ENCODE measurements around the gene AP3B1.

AP3B1 gene

DNA sequence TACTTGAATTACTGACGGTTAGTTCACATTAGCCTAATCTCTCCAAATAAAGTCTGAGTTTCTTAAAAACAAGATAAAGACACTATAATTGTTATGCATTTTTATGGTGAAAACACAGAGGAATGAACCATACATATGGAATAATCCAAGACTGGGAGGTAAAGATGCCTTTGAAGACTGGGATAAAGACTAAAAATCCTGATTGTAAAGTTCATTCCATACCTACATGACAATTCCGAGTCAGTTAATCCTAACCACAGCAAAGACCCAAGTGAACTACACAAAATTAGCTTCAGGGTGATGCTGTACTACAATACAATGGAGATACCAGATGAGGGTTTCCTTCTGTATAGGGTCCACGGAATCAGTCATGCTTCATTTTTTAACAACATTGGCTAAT, 6.3 kb downstream of the AP3B1 start:
- DNase-seq (ENCODE audit: low spot score): no peak

GRCh38 chr5:78287833-78288232, 6.7 kb downstream of the AP3B1 start:
- peak; percentile 58 for DNase-seq (ENCODE audit: low spot score)

- DNase-seq (ENCODE audit: low spot score): no peak
Measured at GRCh38 chr5:78287169-78287568, 7.3 kb downstream of the AP3B1 start.

DNA sequence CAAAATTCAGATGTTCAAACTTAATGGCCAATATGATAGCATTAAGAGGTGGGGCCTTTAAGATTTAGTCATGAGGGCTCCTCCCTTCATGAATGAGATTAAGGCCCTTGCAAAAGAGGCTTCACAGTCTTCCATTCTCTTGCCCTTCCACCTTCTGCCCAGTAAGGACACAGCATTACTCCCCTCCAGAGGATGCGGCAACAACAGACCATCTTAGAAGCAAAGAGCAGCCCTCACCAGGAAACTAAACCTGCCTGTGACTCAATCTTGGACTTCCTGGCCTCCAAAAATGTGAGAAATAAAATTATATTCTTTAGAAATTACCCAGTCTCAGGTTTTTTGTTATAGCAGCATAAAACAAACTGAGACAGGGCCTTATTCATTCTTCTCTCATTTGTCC, 8.2 kb downstream of the AP3B1 start:
- DNase-seq (ENCODE audit: low spot score): no peak

- DNase-seq (ENCODE audit: low spot score): no peak
Measured at GRCh38 chr5:78283802-78284201, 10.7 kb downstream of the AP3B1 start.

GRCh38 chr5:78283105-78283504, 11.4 kb downstream of the AP3B1 start:
- DNase-seq (ENCODE audit: low spot score): no peak

DNA sequence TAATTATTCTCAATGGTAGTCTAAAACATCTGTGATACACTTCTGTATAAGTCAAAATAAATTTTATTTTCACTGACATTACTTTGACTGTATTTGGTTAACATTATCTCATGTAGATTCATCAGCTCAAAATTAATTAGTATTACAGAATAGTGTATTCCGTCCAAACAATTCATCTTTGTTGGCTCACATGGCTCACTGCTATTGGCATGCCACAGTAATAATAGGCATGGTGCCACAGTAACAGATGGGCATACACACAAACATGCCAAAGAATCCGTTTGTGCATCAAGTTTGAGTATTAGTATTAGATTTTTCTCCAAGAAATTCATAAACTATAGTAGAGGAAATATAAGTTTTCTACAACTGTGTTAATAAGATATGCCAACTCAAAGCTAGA, 14.2 kb downstream of the AP3B1 start:
- no peak for DNase-seq (ENCODE audit: low spot score)

DNA sequence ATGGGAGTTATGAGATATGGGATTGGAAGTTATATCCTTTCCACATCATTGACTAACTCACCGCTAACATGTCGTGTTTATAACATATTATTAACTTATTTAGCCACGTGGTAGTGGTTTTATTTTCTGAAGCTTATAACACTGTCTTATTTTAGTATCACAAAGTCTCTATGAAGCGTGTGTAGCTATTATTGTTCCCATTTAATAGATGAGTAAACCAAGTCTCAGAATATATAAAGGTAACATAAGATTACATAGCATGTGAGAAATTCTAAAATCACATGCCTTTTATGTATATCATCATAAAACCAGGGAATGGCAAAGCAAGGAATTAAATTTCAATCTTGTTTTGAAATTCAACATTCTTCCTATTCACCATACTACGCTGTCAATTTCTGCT, 15.3 kb downstream of the AP3B1 start:
- DNase-seq (ENCODE audit: low spot score): no peak

DNA sequence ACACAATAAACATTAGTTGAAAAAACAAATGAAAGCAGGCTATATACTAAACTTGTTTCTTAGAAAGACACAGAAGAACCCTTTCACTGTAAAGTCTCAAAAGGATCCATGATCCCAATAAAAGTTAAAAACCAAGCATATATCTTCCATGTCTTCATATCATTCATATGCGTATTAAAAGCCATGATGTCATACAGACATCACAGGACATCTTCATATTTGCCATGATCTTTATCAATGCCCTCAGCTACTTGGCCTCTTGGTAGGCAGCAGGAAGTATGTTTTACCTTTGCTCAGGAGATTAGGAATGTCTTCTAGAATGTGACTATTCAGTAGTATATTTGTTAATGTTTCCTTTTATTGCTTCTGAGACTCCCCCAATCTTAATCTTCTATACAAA, 16.8 kb downstream of the AP3B1 start:
- no peak for DNase-seq (ENCODE audit: low spot score)

DNA sequence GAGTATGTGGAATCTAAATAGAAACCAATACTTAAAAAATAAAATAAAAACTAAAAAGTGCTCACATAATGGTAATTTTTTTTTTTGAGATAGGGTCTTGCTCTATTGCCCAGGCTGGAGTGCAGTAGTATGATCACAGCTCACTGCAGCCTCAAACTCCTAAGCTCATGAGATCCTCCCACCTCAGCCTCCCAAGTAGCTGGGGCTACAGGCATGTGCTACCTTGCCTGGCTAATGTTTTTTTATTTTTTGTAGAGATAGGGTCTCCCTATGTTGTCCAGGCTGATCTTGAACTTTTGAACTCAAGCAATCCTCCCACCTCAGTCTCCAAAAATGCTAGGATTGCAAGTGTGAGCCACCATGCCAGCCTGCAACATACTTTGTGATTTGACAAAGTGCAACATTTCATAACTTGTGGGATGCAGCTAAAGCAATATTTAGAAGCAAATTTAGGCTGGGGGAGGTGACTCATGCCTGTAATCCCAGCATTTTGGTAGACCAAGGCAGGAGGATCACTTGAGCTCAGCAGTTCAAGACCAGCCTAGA, 18.4 kb downstream of the AP3B1 start:
- no peak for DNase-seq (ENCODE audit: low spot score)

DNA sequence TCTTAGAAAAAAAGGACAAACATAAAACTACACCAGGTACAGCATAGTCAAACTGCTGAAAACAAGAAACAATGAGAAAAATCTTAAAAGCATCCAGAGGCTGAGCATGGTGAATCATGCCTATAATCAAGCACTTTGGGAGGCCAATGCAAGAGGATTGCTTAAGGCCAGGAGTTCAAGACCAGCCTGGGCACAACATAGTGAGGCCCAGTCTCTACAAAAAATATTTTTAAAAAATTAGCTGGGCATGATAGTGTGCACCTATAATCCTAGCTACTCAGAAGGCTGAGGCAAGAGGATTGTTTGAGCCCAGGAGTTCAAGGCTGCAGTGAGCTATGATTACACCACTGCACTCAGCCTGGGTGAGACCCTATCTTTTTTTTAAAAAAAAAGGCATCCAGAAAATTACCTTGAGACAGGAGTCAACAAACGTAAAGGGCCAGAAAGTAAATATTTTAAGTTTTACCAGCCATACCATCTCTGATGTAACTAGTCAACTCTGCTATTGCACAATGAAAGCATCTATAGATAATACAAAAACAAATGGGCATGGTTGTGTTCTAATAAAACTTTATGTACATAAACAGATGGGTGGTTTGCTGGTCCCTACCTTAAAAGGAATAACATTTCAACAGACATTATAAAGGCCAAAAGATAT, 19.8 kb downstream of the AP3B1 start:
- DNase-seq (ENCODE audit: low spot score): no peak

DNA sequence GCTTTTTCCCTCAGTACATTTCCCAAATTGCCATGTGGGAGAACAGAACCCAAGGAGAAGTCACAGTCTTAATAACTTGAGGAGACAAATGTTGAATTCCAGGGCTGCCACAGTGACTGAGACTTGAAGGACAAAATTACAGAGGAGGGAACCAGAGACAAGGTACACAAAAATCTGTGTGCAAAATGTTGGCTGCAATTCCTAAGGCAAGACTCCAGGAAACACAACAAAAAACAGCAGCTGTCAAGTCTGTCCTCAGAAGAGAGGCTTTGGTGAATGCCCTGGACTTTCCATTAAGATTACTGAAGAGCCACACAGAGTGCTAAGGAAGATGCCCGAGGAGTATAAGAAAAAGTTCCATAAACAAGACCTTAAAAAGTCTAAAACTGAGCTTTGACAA, 21.1 kb downstream of the AP3B1 start:
- DNase-seq (ENCODE audit: low spot score): no peak

DNA sequence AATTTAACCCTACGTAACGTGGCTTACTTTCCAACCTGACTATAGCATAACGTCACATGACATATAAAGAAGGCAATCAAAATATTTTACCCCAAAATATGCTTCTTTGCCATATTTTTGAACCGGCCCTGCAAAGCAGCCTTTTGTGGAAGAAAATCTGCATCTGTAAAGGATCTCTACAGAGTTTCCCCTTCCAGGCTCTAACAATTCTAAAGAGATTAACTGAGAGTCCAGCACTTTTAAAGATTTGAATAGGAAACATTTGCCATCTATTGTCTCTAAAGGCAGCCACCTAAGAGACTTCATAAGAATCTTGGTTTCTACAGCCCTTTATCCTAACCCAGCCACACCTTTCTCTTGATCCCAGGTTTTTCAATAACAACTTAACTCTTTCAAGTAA, 22.7 kb downstream of the AP3B1 start:
- DNase-seq (ENCODE audit: low spot score): no peak

- no peak for DNase-seq (ENCODE audit: low spot score)
Measured at GRCh38 chr5:78269088-78269703, 25.3 kb downstream of the AP3B1 start.

DNA sequence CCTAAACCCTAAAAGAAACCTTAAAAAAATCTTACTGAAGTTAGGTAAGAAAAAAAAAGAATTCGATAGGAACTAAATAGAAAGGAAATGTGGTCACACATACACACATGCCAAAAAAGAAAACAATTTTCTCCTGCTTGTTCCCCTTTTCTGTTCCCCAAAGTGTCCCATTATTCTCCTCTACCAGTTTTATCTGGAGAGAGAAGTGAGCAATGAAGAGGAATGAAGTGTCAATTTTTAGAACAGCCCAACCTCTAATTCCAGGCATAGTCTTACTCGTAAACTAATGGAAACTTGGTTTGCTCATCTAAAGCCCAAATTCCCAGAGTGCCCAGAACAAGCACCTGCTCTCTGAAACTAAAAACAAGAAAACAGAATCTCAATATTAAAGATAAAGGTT, 26.1 kb downstream of the AP3B1 start:
- DNase-seq (ENCODE audit: low spot score): no peak

GRCh38 chr5:78265163-78265562, 29.3 kb downstream of the AP3B1 start:
- DNase-seq (ENCODE audit: low spot score): no peak

DNA sequence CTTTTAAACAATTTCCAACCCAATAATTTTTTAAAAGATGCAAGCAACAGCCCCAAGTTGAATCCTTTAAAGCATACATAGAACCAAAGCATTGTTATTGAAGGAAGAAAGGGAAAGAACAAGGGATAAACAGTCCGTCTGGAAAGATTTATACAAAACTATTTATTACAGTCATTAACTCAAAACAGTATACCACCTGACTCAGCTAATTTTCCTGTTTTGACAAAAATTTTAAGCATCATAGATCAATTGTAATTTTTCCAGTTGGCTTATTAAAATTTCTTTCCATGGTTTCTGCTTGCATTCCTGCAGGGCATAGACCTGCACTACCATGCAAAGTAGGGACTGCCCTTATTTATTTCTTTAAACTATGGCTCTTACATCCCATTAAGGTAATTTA, 29.9 kb downstream of the AP3B1 start:
- no peak for DNase-seq (ENCODE audit: low spot score)

- DNase-seq (ENCODE audit: low spot score): no peak
Measured at GRCh38 chr5:78260771-78261170, 33.7 kb downstream of the AP3B1 start.

- no peak for DNase-seq (ENCODE audit: low spot score)
Measured at GRCh38 chr5:78253201-78253600, 41.3 kb downstream of the AP3B1 start.

- no peak for DNase-seq (ENCODE audit: low spot score)
Measured at GRCh38 chr5:78252715-78253114, 41.8 kb downstream of the AP3B1 start.

DNA sequence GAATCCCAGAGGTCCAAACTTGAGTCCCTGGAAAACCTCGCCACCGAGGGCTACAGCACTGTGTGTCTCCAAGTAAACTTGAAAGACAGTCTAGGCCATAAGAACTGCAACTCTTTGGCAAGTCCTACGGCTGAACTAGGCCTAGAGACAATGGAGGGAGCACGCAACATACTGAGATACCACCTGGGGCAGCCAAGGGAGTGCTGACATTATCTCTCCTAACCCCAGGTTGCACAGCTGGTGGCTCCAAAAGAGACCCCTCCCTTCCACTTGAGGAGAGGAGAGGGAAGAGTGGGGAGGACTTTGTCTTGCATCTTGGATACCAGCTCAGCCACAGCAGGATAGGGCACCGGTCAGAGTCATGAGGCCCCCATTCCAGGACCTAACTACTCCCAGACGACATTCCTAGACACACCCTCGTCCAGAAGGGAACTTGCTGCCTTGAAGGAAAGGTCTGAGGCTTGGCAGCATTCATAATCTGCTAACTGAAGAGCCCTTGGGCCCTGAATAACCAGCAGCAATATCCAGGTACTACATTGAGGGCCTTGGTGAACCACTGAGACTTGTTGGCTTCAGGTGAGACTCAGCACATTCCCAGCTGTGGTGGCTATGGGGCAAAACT, 42.7 kb downstream of the AP3B1 start:
- no peak for DNase-seq (ENCODE audit: low spot score)

DNA sequence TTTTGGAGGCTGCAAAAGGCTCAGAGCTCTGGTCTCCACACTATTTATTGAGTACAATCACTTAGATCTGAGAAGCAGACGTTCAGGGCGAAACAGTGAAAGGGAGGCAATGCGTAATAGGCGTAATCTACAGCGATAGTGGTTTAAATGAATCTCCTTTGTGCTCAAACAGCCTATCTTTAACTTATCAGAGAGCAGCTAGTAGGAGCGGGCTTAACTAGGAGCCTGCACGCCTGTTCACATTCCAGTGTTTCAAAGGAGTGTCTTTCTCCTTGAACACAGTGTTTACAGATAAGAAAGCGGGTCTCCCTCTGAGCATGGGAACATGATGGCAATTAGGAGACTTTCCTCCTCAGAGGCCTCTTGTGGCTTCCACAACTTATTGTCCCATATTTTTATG, 49.4 kb downstream of the AP3B1 start:
- no peak for DNase-seq (ENCODE audit: low spot score)

DNA sequence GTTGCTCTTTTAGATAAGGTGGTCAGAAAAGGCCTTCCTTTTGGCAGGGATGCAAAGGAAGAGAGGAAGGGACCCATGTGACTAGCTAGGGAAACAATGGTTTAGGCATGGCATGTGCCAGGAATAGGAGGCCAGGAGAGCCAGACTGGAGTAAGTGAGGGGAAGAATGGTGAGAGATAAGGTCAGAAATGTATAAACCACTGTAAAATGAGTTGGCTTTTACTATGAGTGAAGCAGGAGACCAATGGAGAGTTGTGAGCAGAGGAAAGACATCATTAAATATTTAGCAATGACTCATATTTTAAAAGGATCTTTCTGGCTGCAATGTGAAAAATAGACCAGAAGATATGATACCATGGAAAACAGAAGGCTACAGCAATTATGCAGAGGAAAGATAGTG, 50.9 kb downstream of the AP3B1 start:
- DNase-seq (ENCODE audit: low spot score): peak; percentile 40

- DNase-seq (ENCODE audit: low spot score): no peak
Measured at GRCh38 chr5:78243091-78243490, 51.4 kb downstream of the AP3B1 start.

Data from AG08396 (cell line).